ENCODE results near the gene DFFB. TPM values are rescaled to one million over a fixed set of nuclear protein-coding genes. Genes with fewer than 3 reads are reported as not detected.

Gene DFFB
- total RNA-seq, 2 experiments from 2014 or later: 7.2 to 8.4 TPM

DNA sequence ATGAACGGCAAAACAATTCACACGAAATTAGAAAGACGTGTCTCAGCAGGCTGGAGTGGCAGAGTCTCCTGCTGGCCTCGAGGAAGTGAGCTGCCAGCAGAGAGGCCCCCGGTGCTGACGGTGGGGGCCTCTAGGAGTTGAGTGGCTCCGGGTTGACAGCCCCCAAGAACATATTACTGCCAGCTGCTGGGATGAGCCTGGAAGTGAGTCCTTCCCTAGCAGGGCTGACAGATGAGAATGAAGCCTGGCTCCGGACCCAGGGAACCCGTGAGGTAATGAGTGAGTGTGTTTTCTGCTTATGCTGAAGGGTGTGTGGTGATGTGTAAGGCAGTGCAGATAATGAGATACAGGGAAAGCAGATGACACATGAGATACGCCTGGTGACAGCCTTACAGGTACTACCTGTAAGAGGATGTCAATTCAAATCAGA is 37.5 kb upstream of the DFFB start:
- H3K27me3 Mint-ChIP-seq: no peaks in the 10 kb centered on the region
- no peak overlapping the region for H3K27ac Mint-ChIP-seq
- CTCF ChIA-PET: no interaction called here
- H3K36me3 Mint-ChIP-seq (ENCODE audit: low read depth): peaks cover 14% of the 10 kb centered on the region
- POLR2A ChIA-PET: no interaction called here
- no peak overlapping the region for H3K4me3 Mint-ChIP-seq
- H3K9me3 Mint-ChIP-seq (ENCODE audit: low read depth): no peaks in the 10 kb centered on the region
- H3K4me1 Mint-ChIP-seq: no peaks in the 10 kb centered on the region
- DNase-seq: no peak
- ATAC-seq: no peak
- intact Hi-C loops (cut with DNase I, micrococcal nuclease): no loop called here

DNA sequence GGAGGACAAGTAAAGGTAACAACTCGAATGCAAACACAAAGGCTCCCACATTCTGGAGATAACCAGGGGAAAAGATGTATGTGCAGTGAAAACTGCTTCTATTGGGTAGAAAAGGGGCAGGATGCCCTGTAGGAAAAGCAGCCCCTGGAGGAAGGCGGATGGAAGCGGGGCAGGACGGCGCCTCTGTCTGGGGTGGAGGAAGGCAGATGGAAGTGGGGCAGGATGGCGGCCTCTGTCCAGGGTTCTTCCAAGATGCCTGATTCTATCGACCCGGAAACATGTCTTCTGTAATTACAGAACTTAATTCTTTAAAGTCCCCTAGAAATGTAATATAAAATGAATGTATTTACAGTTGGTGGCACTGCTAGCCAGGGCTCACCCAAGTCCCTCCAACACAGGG is 37.0 kb upstream of the DFFB start:
- ChIA-PET POLR2A (no interaction called here), CTCF (interaction anchor here (1.4 kb wide), 1 partner anchor 13 kb away, joined by 3 read pairs; no protein-coding TSS in a partner anchor)
- no peak for DNase-seq
- no peaks in the 10 kb centered on the region for H3K27me3 Mint-ChIP-seq
- H3K4me1 Mint-ChIP-seq: no peaks in the 10 kb centered on the region
- intact Hi-C loops (cut with DNase I, micrococcal nuclease): no loop called here
- no peak for ATAC-seq
- H3K27ac Mint-ChIP-seq: no peak overlapping the region
- H3K9me3 Mint-ChIP-seq (ENCODE audit: low read depth): no peaks in the 10 kb centered on the region
- H3K36me3 Mint-ChIP-seq (ENCODE audit: low read depth): peaks cover 11% of the 10 kb centered on the region
- H3K4me3 Mint-ChIP-seq: no peak overlapping the region

DNA sequence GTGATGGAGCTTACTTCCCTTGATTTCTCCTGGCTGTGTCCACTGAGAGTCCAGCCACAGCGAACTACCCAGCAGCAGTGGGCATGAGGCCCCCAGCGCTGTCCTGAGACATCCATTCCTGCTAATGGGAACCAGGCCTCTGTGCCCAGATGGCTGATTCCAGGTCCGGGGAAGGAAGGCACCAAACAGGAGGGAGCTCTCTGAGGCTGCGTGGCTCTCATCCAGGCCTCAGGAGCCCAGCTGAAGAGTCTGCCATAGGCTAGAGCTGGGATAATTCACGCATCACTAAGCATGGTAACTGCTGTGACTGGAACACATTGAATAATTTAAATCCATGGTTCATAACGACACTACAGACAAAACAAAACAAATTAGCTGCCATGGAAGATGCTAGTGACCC is 36.3 kb upstream of the DFFB start:
- intact Hi-C loops (cut with DNase I, micrococcal nuclease): no loop called here
- Mint-ChIP-seq H3K27ac (no peak overlapping the region), H3K4me3 (no peak overlapping the region), H3K36me3 (ENCODE audit: low read depth) (peaks cover 13% of the 10 kb centered on the region), H3K27me3 (no peaks in the 10 kb centered on the region), H3K9me3 (ENCODE audit: low read depth) (no peaks in the 10 kb centered on the region), H3K4me1 (no peaks in the 10 kb centered on the region)
- DNase-seq (no peak), ATAC-seq (no peak)
- POLR2A ChIA-PET: no interaction called here
- CTCF ChIA-PET: interaction anchor here (1.4 kb wide), 1 partner anchor 12 kb away, joined by 3 read pairs; no protein-coding TSS in a partner anchor

DNA sequence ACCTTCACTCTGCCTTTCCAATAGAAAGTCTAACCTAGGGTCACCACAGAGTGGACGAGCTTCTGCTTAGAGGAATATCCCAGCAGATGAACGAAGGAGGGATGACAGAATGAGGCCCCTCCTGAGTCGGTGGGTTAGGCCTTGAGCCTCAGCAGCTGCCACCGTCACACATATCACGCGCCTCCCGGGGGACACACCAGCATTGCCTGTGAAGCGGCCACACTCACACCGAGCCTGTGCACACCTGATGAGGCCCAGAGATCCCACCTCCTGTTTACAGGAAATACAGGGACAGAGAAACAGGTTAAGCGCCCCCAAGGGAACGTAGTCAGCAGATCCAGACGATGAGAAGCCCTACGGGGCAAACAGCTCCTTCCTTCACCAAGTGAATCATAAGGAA is 35.8 kb upstream of the DFFB start:
- ChIA-PET CTCF (interaction anchor here (1.4 kb wide), 1 partner anchor 12 kb away, joined by 3 read pairs; no protein-coding TSS in a partner anchor), POLR2A (no interaction called here)
- no peak for ATAC-seq
- intact Hi-C loops (cut with DNase I, micrococcal nuclease): no loop called here
- no peaks in the 10 kb centered on the region for H3K27me3 Mint-ChIP-seq
- H3K4me3 Mint-ChIP-seq: no peak overlapping the region
- peaks cover 13% of the 10 kb centered on the region for H3K36me3 Mint-ChIP-seq (ENCODE audit: low read depth)
- H3K4me1 Mint-ChIP-seq: no peaks in the 10 kb centered on the region
- no peak overlapping the region for H3K27ac Mint-ChIP-seq
- H3K9me3 Mint-ChIP-seq (ENCODE audit: low read depth): no peaks in the 10 kb centered on the region
- no peak for DNase-seq

DNA sequence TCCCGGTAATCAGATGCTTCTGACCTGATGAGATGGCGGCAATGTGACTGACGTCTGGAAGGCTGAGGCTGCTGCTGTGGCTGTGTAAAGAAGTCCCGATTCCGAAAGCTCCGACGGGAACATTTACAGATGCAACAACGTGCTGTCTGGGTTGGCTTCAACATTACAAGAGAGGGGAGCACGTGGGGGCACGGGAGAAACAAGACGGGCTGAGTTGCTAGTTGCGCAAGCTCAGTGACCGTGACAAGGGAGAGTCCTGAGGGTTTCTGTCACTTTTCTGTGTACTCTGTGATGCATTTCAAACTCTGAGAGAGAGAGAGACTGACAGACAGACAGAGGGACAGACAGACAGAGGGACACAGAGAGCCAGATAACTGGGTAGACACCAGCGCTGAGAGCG is 35.4 kb upstream of the DFFB start:
- ATAC-seq: no peak
- no peak for DNase-seq
- H3K27ac Mint-ChIP-seq: no peak overlapping the region
- H3K27me3 Mint-ChIP-seq: no peaks in the 10 kb centered on the region
- H3K4me3 Mint-ChIP-seq: no peak overlapping the region
- ChIA-PET CTCF (no interaction called here), POLR2A (no interaction called here)
- peaks cover 13% of the 10 kb centered on the region for H3K36me3 Mint-ChIP-seq (ENCODE audit: low read depth)
- intact Hi-C loops (cut with DNase I, micrococcal nuclease): no loop called here
- no peaks in the 10 kb centered on the region for H3K4me1 Mint-ChIP-seq
- no peaks in the 10 kb centered on the region for H3K9me3 Mint-ChIP-seq (ENCODE audit: low read depth)

DNA sequence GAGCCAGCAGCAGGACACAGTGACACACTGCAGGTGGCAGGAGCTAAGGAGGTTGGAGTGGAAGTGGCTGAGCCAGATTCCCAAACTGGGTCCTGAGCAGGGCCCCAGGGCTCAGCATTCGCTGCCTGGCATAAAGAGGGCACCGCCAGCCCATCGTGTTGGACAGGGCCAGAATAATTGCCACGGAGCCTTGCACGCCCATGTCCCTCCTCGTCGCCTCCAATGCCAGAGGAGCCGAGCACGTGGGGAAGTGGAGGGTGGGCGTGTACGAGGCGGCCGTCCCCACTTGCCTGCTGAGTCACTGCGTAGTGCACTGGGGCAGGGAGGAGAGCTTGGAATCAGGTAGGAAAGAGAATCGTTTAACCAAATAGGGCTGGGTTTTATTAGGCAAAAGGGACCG is 34.9 kb upstream of the DFFB start:
- Mint-ChIP-seq H3K36me3 (ENCODE audit: low read depth) (peaks cover 13% of the 10 kb centered on the region), H3K4me3 (no peak overlapping the region), H3K27ac (peak overlapping the region; percentile 16), H3K27me3 (no peaks in the 10 kb centered on the region), H3K9me3 (ENCODE audit: low read depth) (no peaks in the 10 kb centered on the region), H3K4me1 (no peaks in the 10 kb centered on the region)
- ATAC-seq: no peak
- POLR2A ChIA-PET: no interaction called here
- no peak for DNase-seq
- CTCF ChIA-PET: no interaction called here
- intact Hi-C loops (cut with DNase I, micrococcal nuclease): no loop called here

DNA sequence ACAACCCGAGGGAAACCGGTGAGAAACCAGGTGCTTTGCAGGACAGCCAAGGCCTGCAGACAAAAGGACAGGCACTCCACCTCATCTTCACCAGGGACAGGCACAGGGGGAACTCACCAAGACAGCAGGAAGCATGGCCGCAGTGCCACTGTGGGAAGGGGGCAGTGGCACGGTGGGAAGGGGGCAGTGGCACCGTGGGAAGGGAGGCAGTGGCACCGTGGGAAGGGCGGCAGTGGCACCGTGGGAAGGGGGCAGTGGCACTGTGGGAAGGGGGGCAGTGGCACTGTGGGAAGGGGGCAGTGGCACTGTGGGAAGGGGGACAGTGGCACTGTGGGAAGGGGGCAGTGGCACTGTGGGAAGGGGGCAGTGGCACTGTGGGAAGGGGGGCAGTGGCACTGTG is 32.6 kb upstream of the DFFB start:
- DNase-seq (no peak), ATAC-seq (no peak)
- no peaks in the 10 kb centered on the region for H3K9me3 Mint-ChIP-seq (ENCODE audit: low read depth)
- H3K27ac Mint-ChIP-seq: no peak overlapping the region
- no peaks in the 10 kb centered on the region for H3K4me1 Mint-ChIP-seq
- intact Hi-C loops (cut with DNase I, micrococcal nuclease): no loop called here
- no peaks in the 10 kb centered on the region for H3K27me3 Mint-ChIP-seq
- ChIA-PET POLR2A (no interaction called here), CTCF (no interaction called here)
- H3K4me3 Mint-ChIP-seq: no peak overlapping the region
- peaks cover 15% of the 10 kb centered on the region for H3K36me3 Mint-ChIP-seq (ENCODE audit: low read depth)

DNA sequence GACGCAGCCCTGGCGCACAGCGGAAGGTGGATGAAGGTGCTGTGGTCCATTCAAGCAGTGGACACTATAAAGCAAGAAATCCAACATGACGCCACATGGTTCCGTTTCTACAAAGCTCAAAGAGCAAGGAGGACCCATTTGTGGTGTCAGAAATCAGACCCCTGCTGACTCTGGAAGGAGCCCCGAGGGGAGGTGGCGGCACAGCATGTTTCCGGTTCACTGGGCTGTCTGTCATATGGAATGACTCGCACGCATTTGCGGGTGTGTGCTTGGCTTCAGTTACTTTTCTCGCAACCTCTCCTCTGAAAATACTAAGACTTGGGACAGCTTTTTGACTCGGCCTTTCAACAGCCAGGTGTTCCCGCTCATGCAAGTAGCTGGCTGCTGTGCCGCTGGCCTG is 31.9 kb upstream of the DFFB start:
- ATAC-seq: no peak
- POLR2A ChIA-PET: no interaction called here
- no peak for DNase-seq

DNA sequence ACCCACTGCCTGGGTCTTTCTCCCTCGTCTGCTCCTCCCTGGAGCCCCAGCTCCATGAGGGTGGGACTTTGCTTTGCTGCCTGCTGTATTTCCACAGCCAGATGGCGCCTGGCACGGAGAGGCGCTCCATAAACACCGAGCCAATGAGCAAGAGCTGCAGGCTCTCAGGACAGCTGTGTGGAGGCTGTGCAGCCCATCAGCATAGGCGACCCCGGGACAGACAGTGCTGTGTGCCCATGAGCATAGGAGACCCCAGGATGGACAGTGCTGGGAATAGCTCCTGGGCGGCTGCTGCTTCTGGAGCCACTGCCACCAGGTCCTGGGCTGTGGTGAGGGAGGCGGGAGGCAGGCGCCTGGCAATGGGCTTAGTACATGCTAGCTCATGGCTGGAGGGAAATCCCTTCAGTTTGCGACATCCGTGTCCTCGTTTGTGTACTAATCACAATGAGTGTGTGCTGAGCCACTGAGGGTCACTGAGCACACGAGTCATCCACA is 29.4 kb upstream of the DFFB start:
- Mint-ChIP-seq H3K4me1 (no peaks in the 10 kb centered on the region), H3K27me3 (no peaks in the 10 kb centered on the region), H3K27ac (no peak overlapping the region), H3K4me3 (no peak overlapping the region), H3K9me3 (ENCODE audit: low read depth) (no peaks in the 10 kb centered on the region), H3K36me3 (ENCODE audit: low read depth) (peaks cover 30% of the 10 kb centered on the region)
- DNase-seq (no peak), ATAC-seq (no peak)
- intact Hi-C loops (cut with DNase I, micrococcal nuclease): no loop called here
- POLR2A ChIA-PET: no interaction called here
- CTCF ChIA-PET: no interaction called here

More for the DNA sequence above, 31.9 kb upstream of the DFFB start:
- H3K36me3 Mint-ChIP-seq (ENCODE audit: low read depth): peaks cover 19% of the 10 kb centered on the region
- no peaks in the 10 kb centered on the region for H3K9me3 Mint-ChIP-seq (ENCODE audit: low read depth)
- no peaks in the 10 kb centered on the region for H3K4me1 Mint-ChIP-seq
- H3K27me3 Mint-ChIP-seq: no peaks in the 10 kb centered on the region
- H3K27ac Mint-ChIP-seq: no peak overlapping the region
- H3K4me3 Mint-ChIP-seq: no peak overlapping the region
- intact Hi-C loops (cut with DNase I, micrococcal nuclease): no loop called here
- CTCF ChIA-PET: no interaction called here

DNA sequence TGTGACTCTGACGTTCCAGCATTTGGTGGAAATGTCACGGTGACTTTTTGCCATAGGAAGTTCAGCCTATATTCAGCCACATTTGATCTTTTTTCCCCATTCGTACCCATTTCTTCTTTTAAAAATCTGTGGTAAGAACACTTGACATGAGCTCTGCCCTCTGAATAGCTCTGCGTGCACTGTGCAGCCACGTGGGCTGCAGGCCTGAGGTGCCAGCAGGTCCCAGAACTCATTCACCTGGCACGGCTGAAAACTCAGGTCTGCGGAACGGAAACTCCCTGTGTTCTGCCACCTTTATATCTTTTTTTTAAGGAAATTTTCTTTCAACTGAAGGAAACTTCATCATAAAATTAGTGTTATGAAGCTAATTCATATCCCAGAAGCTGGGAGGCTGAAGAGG is 28.9 kb upstream of the DFFB start:
- Mint-ChIP-seq H3K4me1 (no peaks in the 10 kb centered on the region), H3K9me3 (ENCODE audit: low read depth) (no peaks in the 10 kb centered on the region), H3K27me3 (no peaks in the 10 kb centered on the region), H3K4me3 (no peak overlapping the region), H3K27ac (no peak overlapping the region), H3K36me3 (ENCODE audit: low read depth) (peaks cover 32% of the 10 kb centered on the region)
- intact Hi-C loops (cut with DNase I, micrococcal nuclease): no loop called here
- no peak for DNase-seq
- no peak for ATAC-seq
- CTCF ChIA-PET: no interaction called here
- POLR2A ChIA-PET: no interaction called here

DNA sequence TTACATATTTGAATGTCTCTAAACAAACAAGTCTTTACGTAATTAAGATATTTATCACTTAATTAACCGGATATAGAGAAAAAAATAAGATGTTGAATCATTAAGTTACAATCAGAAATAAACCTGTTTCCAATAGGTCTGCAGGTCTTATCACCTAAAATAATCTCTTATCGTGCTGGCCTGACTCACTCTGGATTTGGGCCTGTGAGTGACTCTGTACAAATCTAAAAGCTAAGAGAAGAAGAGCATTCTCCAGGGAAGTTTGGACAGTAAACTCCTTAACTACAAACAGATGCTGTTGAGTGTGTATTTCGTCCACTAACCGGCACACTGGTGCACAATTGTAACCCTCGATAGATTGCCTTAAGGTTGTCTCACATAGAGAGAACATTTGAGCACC is 25.6 kb upstream of the DFFB start:
- no peak for ATAC-seq
- POLR2A ChIA-PET: no interaction called here
- peaks cover 29% of the 10 kb centered on the region for H3K36me3 Mint-ChIP-seq (ENCODE audit: low read depth)

DNA sequence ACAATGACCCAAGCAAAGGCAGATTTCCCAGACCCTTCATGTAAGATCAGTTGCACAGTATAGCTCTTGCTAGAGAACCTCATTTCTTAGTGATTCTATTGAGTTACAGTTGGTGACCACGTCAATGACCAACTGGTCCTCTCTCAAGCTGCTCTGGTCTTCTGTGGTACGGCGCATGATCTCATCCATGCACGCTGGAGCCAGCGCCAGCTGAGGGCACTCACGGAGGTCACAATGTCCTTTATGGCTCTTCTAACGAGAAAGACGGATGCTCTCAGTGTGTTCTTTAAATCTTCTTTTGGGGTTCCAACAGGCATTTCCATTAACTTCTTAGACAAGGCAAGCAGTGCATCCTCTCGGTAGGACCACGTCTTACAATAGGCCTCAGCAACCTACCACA is 22.6 kb upstream of the DFFB start:
- intact Hi-C loops (cut with DNase I, micrococcal nuclease): no loop called here
- ATAC-seq (no peak), DNase-seq (no peak)
- no peaks in the 10 kb centered on the region for H3K4me1 Mint-ChIP-seq
- H3K4me3 Mint-ChIP-seq: no peak overlapping the region
- peaks cover 8% of the 10 kb centered on the region for H3K9me3 Mint-ChIP-seq (ENCODE audit: low read depth)
- no peaks in the 10 kb centered on the region for H3K27me3 Mint-ChIP-seq
- CTCF ChIA-PET: no interaction called here
- H3K27ac Mint-ChIP-seq: no peak overlapping the region
- H3K36me3 Mint-ChIP-seq (ENCODE audit: low read depth): peaks cover 52% of the 10 kb centered on the region
- POLR2A ChIA-PET: no interaction called here

More for the DNA sequence above, 25.6 kb upstream of the DFFB start:
- Mint-ChIP-seq H3K27ac (no peak overlapping the region), H3K4me3 (no peak overlapping the region), H3K27me3 (no peaks in the 10 kb centered on the region), H3K9me3 (ENCODE audit: low read depth) (no peaks in the 10 kb centered on the region), H3K4me1 (no peaks in the 10 kb centered on the region)
- CTCF ChIA-PET: no interaction called here
- DNase-seq: no peak
- intact Hi-C loops (cut with DNase I, micrococcal nuclease): no loop called here

DNA sequence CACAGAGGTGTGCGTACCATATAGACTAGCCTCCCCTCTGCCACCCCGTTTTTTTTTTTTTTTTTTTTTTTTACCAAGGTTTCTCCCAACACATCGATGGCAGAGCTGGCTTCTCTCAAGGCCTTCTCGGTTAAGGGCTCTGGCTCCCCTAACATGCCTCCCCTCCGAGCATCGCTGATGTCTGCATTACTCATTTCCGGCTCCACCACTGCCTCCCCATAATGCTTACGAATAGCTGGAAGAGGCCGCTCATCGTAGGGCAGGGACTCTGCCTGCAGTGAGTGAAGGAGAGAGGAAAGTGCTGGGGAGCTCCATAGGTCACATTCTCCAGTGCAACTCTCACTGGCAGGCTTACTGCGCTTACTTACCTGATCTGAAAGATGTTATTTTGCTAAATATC is 20.9 kb upstream of the DFFB start:
- intact Hi-C loops (cut with DNase I, micrococcal nuclease): no loop called here
- H3K9me3 Mint-ChIP-seq (ENCODE audit: low read depth): peaks cover 8% of the 10 kb centered on the region
- ATAC-seq (no peak), DNase-seq (no peak)
- no peak overlapping the region for H3K4me3 Mint-ChIP-seq
- ChIA-PET POLR2A (no interaction called here), CTCF (no interaction called here)
- no peaks in the 10 kb centered on the region for H3K4me1 Mint-ChIP-seq
- peaks cover 55% of the 10 kb centered on the region for H3K36me3 Mint-ChIP-seq (ENCODE audit: low read depth)
- no peaks in the 10 kb centered on the region for H3K27me3 Mint-ChIP-seq
- no peak overlapping the region for H3K27ac Mint-ChIP-seq
